Measurements from ENCODE around the gene PARD3.

Gene PARD3

GRCh38 chr10:34821587-34822585 is 6.8 kb upstream of the PARD3 start:
- no peak for DNase-seq

DNA sequence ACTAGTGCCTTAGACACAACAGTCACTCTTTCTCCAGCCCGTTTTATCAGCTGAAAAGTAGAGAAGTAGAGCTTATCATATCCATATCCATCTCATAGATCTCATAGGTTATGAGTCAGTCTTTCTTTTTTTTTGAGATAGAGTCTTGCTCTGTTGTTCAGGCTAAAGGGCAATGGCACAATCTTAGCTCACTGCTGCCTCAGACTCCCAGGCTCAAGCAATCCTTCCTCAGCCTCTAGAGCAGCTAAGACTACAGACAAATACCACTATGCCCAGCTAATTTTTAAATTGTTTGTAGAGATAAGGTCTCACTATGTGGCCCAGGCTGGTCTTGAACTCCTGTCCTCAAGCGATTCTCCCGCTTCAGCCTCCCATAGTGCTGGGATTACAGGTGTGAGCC is 2.5 kb upstream of the PARD3 start:
- DNase-seq = no peak

DNA sequence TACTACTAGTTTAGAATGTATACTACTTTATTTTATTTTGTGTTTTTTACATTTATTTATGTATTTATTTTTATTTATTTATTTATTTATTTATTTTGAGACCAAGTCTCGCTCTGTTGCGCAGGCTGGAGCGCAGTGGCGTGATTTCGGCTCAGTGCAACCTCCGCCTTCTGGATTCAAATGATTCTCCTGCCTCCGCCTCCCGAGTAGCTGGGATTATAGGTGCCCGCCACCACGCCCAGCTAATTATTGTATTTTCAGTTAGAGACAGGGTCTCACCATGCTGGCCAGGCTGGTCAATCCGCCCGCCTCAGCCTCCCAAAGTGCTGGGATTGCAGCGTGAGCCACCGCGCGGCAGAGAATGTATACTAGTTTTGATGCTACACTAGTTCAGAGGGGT is 2.0 kb upstream of the PARD3 start:
- DNase-seq = no peak

GRCh38 chr10:34816501-34817002 is 1.5 kb upstream of the PARD3 start:
- DNase-seq = no peak

GRCh38 chr10:34816085-34816496 is 995 bp upstream of the PARD3 start:
- no peak for DNase-seq

DNA sequence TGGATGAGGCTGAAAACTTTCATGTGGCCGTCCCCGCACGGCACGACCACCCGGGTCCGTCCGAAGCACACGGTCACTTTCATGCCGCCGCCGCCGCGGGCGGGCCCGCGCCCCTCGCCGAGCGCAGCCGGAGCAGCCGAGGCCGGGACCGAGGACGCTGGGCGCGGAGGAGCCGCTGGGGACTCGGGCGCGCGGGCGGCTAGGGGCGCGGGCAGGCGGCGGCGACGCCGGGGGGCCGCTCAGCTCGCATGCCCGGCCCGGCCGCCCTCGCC is 247 bp downstream of the PARD3 start:
- no peak for DNase-seq

GRCh38 chr10:34814223-34814912 is 728 bp downstream of the PARD3 start:
- DNase-seq = no peak

- no peak for DNase-seq
Observed at GRCh38 chr10:34813626-34814222, 1.4 kb downstream of the PARD3 start.

DNA sequence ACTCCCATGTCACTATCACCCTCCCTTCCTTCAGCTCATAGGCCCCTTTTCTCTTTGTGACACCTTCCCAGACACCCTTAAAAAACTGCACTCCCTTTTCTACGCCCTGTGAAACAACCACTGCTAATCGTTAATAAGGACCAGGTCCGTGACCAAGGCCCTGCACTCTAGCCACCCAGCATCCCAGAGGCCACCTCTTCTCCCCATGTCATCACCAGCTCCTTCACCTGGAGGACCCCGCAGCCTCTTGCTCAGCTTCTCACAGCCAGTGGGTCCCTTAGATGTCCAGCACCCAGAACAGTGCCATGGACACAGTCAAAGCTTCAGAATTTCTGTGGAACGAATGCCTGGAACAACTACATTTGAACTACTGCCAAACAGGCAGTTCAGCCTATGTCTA is 2.3 kb downstream of the PARD3 start:
- no peak for DNase-seq

DNA sequence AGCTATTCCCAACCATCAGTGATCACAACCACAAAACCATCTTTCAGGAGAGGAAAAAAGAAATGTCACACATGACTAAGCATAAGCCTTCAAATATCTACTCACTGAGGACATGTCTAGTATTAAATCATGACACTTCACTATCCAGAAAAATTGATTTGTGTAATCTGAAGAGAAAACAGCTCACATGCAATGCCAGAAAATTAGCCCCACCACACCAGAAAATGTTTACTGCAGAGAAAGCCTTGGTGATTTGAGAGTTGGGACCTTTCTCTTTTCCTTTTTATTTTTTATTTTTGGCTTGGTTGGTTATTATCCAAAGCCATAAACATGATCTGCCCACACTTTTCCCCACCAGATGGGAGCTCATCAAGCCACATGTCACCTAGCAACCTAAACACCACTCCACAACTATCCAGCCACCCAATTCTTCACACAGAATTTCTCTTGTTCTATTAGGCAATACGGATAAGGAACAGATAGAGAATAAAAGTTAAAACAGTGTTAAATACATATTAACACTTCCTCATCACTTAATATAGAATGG is 3.1 kb downstream of the PARD3 start:
- no peak for DNase-seq

DNA sequence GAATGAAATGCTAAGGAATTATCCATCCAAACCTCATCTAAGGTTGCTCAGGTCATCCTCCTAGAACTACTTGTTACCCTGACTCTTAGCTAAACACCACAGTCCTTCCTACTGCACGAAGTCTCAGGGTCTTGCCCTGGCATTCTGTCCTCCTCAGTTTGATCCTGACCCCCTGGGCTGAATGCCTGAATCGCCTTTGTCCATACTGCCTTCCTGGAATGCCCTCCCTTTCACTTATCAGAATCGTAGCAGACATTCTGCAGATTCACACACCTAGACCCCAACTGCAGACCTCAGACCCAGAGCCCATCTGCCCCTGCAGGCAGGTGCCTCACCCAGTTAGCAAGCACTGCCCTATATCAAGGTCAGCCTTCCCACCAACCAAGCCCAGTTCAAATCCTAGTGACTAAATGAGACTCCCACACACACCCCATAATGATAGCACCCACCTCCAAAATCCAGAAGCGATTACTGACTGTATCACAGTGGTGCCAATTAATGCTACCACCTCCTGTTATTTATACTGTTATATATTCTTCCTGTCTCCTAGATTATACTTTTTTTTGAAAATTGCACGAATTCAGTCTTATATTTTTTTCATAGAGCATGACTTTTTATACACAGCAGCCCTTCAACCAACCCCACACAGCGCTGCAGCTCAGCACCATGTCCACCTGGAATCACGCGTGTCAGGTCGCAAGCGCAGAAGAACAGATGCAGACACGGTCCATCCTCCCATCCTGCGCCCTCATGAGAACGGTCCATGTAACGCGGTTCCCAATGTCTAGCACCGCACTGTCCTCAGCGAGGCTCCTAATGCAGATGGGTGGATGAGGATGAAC is 3.7 kb downstream of the PARD3 start:
- no peak for DNase-seq

- no peak for DNase-seq
Observed at GRCh38 chr10:34809796-34810195, 5.3 kb downstream of the PARD3 start.

DNA sequence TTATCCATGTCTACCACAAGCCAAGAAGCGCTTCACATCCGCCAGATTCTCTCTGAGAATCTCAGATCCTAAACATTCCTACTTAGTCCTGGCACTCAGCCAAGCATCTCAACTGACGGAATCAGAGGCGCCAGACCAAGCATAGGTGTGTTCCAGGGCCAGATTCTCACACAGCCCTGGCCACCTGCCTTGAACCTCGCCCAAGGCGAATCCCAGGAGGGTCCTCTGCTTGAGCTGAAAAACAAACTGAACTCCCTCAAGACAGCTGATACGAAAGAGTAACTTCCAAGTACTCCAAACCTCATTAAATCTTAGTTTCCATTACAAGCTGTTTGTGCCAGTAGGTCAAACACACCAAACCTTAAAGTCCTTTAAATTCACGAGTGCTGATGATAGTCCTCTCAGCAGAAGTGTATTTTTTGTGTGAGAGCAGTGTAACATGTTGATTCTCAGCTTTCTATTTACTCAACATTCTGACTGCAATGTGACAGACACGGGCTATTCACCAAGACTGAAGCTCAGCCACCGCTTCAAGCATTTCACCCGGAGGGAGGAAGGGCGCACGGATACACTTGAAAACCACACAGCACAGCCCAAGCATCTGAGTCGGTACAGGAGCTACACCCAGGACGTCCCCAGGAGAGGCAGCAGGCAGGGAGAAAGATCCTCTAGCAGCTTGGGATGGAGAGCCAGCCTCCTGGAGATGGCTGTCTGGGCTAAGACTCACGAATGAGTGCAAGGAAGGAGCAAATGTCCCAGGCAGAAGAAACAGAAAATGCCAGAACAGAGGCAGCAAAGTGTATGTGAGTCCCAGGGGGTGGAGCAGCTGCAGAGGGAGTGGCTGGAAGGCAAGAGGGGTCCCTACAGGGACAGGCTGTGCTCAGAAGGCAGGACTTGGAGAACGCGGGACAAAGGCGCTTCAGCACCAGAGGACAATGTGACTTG is 6.0 kb downstream of the PARD3 start:
- no peak for DNase-seq

GRCh38 chr10:34808336-34808735 is 6.8 kb downstream of the PARD3 start:
- no peak for DNase-seq

DNA sequence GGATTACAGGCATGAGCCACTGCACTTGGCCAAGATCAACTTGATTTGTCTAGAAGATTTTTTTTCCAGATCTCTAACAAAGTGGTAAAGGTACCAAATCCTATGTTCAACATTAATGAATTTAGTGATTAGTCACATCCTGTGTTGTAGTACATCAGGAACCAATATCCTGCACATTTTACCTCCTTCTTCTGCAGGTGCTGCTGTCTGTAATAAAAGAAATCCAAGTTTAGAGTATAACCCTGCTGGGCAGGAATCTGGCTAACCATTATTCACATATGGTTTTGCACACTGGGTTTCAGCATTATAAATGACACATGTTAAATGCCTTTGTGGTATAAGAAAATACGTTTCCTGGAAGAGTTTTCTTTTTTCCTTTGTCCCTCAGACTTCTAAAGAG is 10.8 kb downstream of the PARD3 start:
- DNase-seq = no peak

- no peak for DNase-seq
Observed at GRCh38 chr10:34802692-34803091, 12.4 kb downstream of the PARD3 start.

GRCh38 chr10:34801097-34801733 is 13.9 kb downstream of the PARD3 start:
- DNase-seq = no peak

DNA sequence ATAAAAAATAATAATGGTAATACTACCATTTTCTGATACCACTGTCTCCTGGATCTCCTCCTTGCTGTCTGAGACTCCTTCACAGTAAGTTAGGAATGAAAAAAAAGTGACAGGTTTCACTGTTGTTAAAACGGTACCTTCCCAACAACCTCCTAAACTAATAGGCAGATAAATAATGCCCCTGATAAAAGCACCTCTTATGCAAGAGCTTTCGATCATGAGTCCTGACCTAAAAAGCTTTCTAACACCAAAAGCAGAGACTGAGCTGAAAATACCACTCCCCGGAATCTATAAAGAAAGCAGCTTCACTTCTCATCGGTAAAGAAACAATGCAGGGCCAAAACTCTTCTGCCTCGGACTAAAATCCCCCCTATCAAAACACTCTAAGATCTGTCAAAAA is 14.5 kb downstream of the PARD3 start:
- DNase-seq = no peak

DNA sequence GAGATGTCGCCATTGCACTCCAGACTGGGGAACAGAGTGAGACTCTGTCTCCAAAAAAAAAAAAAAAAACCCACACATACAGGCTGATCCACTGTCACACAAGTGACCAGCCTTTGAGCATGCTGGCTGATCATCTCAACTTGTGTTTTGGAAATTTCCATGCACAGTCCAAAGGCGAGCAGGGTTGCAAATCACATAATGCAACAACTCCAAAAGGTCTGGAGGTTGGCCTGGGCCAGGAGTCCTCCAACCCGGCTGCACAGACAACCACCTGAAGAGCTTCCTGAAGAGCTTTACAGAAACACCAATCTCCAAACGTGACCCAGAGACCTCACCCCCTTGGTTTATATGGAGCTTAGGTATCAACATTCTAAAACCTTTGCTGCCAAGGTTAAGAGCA is 16.4 kb downstream of the PARD3 start:
- no peak for DNase-seq

GRCh38 chr10:34797155-34797554 is 17.9 kb downstream of the PARD3 start:
- DNase-seq = no peak

GRCh38 chr10:34796133-34796532 is 19.0 kb downstream of the PARD3 start:
- DNase-seq = no peak
